NCI-H345 treated with DMSO at 0.1 percent for 48 hours (cell line): ENCODE measurements around the gene TMEM151A.

Experiments
- DNase-seq: peaks from one replicate; lab custom pipeline; 2025; ENCODE audit not compliant: unreplicated experiment; lab: John Stamatoyannopoulos, UW

Gene TMEM151A

GRCh38 chr11:66334605-66335442 is 43.1 kb downstream of the TMEM151A start:
- no peak for DNase-seq

DNA sequence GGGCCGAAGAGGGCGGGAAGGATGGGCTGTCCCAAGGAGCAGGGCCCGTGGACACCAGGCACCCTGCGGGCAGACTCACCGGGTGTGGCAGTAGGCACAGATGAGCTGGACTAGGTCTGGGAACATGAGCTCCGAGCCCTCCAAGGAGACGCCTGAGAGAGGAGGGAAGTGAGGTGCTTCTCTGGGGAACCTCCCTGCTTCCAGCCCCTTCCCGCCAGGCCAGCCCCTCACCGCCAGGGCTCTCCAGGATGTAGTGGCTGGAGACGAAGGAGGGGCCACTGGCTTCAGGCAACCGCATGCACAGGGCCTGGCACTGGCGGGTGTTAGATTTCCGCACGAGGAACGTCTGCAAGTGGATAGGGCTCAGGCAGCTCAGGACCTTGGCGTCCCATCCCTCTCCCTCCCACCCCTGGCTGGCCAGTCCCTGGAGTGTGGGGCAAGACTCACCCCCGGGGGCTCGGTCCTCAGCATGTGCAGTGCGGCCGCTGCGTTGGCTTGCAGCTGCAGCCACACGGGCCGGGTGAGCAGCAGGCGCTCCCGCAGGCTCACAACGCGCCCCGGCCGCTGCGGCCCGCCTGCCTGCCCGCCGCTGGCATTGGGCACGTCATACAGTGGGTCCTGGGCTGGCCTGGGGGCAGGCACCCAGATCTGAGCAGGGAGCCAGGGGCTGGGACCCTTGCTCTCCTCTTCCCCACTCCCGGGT is 44.0 kb downstream of the TMEM151A start:
- no peak for DNase-seq

DNA sequence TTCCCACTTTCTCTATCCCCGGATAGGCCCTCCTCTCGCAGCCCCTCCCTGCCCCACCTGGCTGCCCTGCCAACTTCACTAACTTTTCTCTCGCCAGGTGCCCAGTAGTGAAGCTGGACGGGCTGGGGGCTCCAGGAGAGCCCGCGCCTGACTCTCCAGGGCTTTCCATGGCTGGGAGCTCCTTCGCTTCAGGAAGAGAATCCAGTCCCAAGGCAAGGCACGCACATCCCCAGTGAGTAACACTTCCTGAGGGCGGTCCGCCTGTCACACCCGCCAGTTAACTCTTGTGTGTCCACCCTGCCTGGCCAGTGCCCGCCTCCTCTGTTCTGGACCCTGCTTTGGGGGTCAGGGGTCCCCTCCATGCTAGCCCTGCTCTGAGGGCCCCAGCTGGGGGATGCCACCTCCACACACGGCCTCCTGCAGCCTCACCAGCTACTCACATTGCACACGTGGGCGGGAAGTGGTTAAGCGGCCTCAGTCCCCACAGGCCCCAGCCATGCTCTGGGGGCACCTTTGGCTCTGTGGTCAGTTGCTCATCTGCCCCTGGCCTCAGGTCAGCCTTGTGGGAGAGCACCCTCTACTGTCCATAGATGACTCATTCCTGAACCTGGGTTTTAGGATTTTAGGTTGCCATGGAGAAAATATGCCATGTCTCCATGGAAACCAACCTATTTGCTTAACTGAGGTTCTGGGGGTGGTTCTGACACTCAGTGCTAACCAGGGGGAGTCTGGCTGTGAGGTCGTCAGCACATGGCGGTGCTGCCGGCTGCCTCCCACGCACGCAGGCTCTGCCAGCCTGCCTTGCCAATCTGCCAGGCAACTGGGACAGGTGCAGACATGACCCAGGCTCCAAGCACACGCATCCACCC is 44.8 kb downstream of the TMEM151A start, which contains the start of gene RIN1:
RIN1 (minus strand) TSS at position 201 of the 869 bp plus-strand sequence; CDS start at position 169, 32 bp downstream.
- no peak for DNase-seq

DNA sequence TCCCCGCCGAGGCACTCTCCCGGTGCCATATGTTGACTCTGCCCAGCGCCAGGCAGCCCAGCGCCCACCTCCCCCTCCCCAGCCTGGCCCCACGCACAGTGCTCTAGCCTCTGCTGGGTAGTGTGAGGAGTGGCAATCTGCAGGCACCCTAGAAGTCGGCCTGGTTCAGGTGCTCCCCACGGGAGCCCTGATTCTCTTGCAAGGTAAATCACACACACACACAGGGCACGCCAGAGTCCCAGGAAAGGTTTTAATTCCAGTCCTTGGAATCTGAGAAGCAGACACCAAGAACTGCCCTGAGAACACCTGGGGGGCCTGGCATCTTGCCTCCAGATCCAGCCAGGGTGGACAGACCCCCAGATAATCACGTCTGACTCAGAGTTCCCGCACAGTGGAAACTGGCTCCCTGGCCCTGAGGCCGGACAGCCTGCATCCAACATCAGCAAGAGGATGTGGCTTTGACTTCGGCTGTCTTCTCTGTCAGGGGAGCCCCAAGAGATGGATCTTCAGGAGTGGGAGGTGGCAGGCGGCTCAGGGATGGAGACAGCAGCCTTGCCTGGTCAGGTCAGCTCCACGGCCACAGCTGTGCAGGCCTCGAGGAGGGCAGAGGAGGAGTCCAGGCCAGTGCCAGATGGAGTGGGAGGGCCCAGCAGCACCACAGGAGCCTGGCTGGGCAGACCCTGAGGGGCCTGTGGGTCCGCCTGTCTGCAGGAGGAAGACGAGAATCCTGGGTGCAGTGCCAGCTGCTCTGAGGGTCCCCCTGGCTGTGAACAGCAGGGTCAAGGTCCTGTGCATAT is 45.6 kb downstream of the TMEM151A start:
- no peak for DNase-seq

- DNase-seq: no peak
These were observed 46.8 kb downstream of the TMEM151A start for GRCh38 chr11:66338276-66339161.

DNA sequence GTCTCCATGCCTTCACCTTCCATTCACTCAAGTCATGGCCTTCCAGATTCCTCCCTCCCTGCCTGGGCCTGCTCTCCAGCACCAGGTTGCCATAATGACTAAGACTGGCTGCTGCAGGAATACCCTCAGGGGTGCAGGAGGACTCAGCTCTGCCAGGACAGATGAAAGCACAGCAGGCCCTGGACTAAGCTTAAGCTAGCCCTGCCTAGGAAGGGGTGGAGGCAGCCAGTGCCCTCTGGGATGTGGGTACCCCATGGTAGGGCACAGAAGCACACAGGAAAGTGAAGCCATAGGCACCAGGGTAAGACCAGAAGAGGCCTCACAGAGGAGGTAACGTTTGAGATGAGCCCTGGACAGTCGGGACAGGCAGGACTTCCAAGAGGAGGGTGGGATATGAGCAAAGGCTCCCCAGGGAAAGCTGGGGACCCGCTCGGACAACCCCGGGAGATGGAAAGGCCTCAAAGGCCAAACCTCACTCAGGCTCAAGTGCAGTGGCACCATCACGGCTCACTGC is 47.5 kb downstream of the TMEM151A start:
- DNase-seq: no peak

- no peak for DNase-seq
These were observed 48.2 kb downstream of the TMEM151A start for GRCh38 chr11:66339686-66340483.

DNA sequence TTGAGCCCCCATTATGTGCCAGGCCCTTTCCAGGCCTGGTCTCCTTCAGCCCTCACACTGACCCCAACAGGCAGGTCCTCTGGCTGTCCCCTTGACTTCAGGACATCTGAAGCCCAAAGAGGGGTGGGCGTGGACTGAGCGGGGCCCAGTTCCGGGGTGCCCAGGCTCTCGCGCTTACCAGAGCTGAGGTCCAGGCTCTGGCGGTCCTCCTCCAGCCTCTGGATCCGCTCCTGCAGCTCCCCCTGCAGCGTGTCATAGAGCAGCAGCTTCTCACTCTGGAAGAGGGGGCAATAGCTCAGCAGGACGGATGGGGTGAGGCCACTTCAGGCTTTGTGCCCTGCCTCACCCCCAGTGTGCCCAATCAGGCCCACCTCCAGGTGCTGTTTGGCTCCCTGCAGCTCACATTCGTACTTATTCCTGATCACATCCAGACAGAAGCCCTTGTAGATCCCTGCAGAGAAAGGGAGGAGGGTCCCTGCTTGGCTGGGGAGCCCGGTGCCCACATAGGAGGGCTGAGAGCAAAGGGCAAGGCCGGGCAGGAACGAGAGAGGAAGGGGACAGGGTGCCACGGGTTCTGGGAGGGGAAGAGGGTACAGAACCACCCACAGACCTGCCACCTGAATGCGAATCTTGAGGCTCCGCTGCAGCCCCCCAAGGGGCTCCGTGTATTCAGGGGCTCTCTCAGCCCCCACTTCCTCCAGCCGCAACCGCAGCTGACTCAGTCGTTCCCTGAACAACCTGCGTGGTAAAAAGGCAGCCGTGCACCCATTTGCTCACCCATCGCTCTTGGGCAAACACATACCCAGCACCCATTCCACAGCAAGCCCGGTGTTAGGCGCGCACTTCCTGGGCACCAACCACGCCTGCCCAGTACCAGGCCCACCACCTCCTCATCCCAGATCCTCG is 49.2 kb downstream of the TMEM151A start:
- no peak for DNase-seq

DNA sequence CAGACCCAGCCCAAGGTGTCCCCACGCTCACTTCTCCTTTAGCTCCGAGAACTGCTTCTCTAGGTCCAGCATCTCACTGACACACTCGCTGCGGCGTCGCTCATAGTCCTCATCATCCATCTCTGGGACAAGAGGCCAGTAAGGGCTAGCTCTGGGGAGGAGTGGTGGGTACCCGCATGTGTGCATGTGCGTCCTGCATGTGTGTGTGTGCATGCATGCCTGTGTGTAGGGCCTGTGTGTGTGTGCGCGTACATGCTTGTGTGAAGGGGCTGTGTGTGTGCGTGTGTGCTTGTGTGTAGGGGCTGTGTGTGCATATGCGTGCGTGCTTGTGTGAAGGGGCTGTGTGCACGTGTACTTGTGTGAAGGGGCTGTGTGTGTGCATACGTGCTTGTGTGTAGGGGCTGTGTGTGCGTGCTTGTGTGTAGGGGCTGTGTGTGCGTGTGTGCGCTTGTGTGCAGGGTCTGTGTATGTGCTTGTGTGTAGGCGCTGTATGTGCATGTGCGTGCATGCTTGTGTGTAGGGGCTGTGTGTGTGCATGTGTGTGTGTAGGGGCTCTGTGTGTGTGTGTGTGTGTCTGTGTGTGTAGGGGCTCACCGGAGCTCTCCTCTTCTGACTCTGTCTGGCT is 49.9 kb downstream of the TMEM151A start:
- DNase-seq: no peak

DNA sequence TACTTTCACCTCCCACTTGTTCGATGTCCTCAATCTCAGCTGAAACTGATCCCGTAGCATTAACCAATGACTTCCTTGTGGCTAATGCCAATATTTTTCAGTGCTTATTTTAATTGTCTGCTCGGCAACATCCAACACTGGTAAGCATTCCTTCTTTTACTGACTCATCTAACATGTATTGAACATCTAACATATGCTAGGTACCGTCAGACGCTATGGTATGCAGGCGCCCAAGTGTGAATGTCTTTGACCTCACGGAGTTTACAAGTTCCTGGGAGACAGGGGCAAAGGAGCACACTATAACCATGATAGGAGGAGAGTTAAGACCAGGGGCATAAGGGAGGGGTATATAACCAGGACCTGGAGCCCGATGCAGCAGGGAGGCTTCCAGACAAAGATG is 51.5 kb downstream of the TMEM151A start:
- no peak for DNase-seq

DNA sequence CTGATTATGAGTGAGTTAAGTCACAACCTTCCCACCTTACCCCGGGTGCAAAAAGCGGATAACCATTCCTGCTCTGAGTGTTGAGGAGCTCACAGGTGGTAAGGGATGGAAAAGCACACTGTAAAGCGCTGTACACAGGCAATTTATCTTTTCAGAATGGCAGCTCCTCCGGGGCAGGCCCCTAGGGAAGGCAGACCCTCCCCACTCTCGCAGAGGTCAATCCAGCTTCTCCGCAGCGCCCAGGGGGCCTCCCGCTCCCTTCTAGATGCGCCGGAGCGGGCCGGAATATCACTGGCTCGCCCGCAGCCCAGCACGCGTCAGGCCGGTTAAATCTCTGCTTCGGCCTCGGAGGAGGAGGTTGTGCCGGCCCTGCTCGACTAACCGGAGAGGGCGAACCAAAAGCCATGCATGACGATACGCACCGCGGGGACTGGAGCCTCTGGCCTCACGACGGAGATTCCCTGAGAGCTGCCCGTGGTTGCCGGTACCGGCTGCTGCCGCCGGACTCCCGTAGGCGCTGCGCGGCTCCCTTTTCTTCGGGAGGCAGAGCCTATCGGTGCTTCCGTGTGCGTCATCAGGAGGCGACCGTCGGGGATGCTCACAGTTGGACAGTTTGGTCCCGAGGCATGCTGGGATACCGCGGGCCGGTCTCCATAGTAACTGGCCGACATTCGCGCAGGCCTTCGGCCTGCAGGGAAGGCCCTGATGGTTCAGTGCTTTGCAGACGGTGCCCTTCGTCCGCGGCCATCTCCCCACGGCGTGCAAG is 53.0 kb downstream of the TMEM151A start, which contains the start of gene BRMS1:
BRMS1 (minus strand) TSS at position 555 of the 766 bp plus-strand sequence. CDS start 2,870 bp downstream, outside the sequence.
- DNase-seq: peak; percentile 96

- no peak for DNase-seq
These were observed 53.6 kb downstream of the TMEM151A start for GRCh38 chr11:66345316-66345649.
